ENCODE results near the gene MAP7D2.

The MAP7D2 gene

DNA sequence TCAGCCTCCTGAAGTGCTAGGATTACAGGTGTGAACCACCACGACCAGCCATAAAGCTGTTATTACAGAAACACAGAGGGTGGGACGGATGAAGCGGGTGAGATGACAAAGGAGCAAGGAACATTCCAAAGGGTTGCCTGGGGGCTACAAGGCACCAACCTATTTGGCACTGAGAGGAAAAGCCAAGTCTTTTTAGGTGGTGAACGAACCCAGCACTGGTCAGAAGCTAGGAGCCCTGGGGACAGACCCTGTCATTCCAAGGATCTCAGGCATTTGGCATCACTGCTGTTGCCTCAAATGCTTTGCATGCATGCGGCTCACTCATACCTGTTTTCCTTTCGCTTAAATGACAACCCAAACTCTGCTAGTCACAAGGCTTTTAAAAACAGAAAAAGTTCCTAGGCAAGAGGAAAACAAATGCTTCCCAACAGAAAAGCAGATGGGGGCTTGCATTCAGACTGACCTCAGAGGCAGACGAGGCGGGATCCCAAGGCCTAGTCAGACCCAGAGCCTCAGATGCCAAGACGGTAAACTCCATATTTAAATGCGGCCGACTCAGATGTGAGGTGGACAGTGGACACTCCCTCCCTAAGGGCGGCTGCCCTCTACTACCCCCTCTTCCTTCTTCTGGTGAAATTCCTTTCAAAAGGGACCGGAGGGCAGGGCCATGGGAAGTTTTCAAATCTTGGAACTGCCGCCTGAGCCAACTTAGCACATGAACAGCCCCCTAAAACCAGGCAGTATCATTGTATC, 4.5 kb downstream of the MAP7D2 start:
- no peak for DNase-seq

DNA sequence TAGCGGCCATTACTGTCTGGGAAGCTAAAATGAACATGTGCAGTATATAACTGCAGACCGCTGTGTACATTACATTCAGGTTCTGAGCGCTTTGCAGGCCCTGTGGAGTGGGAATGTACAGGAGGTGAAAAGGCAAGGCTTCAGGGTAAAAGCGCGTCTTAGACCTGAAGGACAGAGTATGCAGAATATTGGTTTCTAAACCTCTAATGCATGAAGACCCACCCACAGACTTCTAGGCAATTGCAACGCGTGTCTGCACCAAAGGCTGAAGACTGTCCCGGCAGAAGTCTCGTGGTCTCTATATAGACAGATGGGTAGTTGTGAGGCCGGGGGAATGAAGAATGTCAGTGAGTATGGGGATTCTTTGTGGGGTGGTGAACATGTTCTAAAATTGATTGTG, 5.4 kb downstream of the MAP7D2 start:
- DNase-seq, result no peak

GRCh38 chrX:20101934-20102581, 14.6 kb downstream of the MAP7D2 start:
- no peak for DNase-seq

- no peak for DNase-seq
These were observed 25.2 kb downstream of the MAP7D2 start for GRCh38 chrX:20091499-20091898.

DNA sequence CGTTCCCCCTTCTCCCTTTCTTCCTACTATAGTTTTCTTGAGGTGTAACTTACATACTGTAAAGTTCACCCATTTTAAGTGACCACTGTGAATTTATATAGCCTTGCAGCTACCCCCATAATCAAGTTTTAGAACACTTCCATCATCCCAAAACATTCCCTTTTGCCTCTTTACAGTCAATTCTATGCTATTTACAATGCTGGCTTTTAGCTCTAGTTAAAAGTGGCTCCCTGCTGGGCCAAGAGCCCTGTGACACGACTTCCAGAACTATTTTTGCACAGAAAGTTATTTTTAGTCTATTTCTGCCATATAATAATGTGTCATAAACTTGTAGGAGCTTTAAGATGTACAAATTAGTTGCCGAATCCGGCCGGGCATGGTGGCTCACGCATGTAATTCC, 26.9 kb downstream of the MAP7D2 start:
- DNase-seq, result no peak

DNA sequence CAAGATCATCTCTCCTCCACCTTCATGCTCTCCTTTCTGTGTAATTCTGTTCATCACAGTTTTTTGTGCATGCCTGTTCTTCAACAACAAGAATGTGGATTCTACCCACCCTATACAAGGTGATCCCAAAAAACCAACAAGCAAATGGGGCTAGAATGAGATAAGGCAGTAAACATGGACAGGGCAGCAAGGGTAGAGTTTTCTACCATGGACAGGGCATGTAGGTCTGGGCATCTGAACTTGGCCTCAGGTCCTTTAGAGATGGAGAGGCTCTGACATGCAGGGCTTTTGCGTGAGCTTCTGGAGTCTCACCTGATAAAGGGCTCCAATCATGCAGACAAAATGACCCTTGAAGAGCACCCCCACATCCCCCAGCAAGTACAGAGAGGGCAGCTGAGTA, 36.4 kb downstream of the MAP7D2 start:
- DNase-seq, result no peak

DNA sequence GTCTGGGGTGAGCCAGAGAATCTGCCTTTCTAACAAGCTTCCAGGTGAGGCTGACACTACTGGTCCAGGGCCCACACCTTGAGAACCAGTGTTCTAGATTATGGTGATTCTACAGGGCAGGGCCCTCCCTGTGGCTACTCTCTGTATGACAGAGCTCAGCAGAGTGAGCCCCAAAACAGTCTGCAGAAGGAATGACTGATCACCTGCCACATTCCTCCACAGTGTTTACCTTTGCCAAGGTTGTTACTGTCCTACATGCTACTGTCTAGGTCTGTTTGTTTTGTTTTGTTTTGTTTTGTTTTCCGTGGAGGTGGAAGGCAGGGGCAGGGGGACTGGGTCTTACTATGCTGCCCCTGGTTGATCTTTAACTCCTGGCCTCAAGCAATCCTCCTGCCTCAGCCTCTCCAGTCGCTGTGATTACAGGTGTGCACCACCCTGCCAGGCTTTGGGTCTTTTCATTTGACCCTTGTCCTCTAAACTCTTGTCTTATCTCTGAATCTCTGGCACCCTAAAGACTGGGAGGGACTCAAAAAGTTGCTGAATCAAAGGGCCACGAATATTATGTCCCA, 45.1 kb downstream of the MAP7D2 start:
- DNase-seq, result no peak

DNA sequence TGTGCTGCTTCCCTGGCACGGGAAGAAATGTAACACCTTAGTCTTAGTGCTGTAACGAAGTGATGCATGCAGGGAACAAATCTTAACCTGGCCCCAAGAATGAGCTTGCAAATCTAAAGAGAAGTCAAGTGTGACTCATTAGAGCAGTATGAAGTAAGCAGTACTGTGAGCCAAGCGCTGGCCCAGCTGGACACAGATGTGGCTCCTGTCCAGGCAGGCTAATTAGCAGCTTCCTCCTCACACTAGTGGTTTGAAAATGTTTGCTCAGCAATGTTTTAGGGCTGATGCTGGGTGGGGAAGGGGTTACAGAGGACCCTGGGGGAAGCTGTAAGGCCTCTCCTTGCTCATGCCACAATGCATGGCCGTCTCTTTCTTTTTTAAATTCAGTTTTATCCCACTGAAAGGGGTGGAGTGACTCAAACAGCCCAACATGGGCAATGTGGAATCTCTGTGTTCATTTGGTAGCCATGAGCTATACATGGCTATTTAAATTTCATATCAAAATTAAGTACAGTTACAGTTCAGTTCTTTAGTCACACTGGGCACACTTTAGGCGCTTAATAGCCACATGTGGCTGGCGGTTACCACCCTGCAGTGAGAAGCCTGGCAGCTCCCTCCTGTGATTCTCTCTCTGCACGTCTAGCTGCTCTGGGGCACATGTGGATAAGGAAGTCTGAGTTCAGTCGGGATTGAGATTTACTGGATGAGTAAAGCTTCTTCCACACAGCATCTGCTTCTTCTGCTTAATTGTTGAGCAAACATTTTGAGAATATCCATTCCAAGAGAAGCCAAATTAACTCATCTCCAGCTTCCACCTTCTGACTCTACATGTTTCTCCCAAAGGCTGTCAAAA, 48.8 kb downstream of the MAP7D2 start:
- no peak for DNase-seq

DNA sequence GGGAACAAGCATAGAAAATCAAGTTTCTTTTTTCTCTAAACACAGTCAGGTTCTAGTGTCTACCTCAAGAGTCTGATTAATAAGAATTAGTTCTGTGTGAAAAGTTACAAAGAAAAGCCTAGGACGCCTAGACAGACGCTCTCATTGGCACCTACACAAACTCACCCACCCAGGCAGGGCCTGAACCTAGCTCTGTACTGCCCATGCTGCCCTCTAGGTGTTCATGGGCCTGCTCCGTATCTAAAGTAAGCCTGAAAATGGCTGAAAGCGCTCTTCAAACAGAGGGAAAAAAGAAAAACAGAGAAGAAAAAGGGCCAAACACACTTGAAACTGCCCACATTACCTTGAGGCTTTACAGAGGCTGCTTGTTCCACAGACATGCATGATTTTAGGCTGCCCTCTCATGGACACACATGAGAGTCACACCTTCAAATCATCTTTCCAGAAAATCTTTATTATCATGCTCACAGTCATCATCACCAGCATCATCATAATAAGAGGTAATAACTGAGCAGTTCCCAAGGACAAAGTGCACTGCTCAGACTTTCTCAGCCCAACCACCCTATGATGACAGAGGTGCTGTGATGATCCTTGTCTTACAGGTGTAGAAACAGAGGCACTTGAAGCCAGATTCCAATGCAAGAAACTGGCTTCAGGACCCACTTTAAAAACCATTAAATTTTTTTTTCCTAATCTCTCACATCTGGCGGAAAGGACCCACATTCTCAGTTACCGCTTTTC, 49.6 kb downstream of the MAP7D2 start:
- peak; percentile 14 for DNase-seq

GRCh38 chrX:20063716-20064351, 52.9 kb downstream of the MAP7D2 start:
- DNase-seq, result no peak

DNA sequence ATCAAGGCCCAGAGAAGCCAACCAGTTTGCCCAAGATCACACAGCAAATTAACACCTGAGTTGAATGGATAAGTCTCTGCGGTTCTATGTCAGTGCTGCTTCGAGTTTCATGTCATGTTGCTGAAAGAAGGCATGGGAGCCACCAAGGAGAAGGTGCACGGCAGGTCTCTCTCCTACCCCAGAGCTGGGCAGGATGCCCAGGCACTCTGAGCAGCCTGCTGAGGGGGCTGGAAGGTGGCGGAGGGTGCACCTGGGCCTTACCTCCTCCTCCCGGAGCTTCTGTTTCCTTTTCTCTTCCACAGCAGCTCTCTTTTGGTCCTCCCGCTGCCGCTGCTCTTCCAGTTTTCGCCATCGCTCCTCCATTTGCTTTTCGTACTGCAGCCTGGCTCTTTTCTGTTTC, 53.6 kb downstream of the MAP7D2 start:
- DNase-seq, result no peak

- no peak for DNase-seq
These were observed 54.9 kb downstream of the MAP7D2 start for GRCh38 chrX:20061855-20062254.

GRCh38 chrX:20060961-20061748, 55.6 kb downstream of the MAP7D2 start:
- DNase-seq, result no peak

DNA sequence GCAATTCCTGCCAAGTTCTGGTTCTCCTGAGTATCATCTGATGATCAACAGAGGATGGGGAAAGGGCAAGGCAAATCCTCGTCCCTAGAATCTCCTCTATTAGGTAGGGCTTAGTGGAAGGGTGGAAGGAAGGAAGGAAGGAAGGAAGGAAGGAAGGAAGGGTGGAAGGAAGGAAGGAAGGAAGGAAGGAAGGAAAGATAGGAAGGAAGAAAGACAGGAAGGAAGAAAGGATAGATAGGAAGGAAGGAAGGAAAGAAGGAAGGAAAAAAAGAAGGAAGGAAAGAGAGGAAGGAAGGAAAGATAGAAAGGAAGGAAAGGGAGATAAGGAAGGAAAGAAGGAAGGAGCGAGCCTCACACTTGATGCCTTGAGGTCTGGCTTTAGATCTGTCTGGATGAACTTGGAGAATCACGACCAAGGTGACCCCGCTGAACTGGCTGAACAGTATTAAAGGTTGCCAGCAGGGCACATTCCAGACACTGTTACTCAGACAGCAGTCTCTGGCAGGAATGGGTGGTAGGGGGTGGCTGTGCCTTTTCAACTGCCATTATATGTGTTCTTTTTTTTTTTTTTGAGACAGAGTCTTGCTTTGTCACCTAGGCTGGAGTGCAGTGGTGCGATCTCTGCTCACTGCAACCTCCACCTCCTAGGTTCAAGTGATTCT, 57.1 kb downstream of the MAP7D2 start:
- DNase-seq, result no peak

- DNase-seq, result no peak
These were observed 59.2 kb downstream of the MAP7D2 start for GRCh38 chrX:20057479-20057878.

DNA sequence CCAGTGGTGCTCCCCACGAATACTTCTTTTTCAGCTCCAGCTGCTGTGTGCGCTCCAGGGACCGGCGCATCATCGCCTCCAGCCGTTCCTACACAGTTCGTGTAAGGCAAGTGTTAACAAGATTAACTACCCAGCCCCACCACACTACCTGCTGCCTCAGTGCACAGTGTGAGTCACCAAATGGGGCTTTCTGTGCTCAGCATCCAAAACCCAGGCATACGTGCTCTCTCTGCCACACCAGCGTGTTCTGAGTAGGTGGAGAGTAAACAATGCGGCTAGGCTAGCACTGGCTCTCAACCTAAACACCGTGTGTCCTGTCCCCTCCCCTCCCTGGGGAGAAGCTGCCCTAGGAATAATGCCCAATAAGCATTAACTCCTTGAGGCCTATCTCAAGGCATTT, 60.0 kb downstream of the MAP7D2 start:
- no peak for DNase-seq

- no peak for DNase-seq
These were observed 63.2 kb downstream of the MAP7D2 start for GRCh38 chrX:20053537-20053936.

GRCh38 chrX:20046864-20047263, 69.8 kb downstream of the MAP7D2 start:
- no peak for DNase-seq

GRCh38 chrX:20046223-20046622, 70.5 kb downstream of the MAP7D2 start:
- DNase-seq, result no peak

DNA sequence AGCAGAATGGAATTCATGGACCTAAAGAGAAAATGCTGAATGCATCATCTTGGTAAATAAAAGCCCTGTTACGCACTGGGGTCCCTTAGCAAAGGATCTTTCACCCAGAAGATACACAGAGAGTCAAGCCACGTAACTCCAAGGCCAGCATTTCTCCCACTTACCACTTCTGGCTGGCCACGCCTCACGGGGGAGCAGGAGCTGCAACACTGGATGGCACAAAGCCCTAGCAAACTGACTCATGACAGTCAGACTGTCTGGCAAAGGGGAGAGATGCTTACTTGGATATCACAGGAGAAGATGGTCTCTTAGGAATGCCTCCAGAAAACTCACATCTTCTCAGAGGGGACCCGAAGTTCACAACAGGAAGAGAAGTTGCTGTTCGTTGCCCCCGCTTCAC, 74.5 kb downstream of the MAP7D2 start:
- no peak for DNase-seq

DNA sequence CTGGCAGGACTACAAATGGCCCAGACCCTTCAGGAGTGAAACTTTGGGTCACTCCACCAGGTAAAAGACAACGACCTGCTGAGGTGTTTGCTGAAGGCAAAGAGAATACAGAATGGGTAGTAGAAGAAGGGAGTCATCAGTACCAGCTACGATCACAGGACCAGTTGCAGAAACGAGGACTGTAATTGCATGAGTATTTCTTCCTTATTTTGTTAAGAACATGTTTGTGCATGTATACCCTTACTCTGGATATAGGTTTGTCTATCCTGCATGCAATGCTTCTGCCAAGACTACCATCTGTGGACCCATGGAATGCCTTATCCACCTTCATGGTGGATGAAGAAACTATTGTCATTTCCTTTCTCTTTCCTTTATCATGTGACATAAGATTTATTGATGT, 77.7 kb downstream of the MAP7D2 start:
- DNase-seq, result no peak

Data from stimulated activated CD4-positive, alpha-beta T cell treated with anti-CD3 and anti-CD28 coated beads, Interleukin-4, amount 100 ng/mL, for 24 hours (primary cell).